ENCODE data around the gene LRP1B.
"Not testable (repeated sequence)": the region's sequence is repeated elsewhere in the genome, so short reads cannot be mapped to it uniquely, and the experiment has no call there.

DNA sequence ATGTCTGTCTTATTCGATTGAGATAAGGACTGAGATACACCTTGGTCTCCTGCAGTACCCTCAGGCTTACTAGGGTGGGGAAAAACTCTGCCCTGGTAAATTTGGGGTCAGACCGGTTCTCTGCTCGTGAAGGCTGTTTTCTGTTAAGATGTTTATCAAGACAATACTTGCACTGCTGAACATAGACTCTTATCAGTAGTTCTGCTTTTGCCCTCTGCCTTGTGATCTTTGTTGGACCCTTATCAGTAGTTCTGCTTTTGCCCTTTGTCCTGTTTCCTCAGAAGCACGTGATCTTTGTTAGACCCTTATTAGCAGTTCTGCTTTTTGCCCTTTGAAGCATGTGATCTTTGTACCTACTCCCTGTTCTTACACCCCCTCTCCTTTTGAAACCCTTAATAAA, 1715.8 kb downstream of the LRP1B start:
- TF ChIP-seq, protein P1, sequence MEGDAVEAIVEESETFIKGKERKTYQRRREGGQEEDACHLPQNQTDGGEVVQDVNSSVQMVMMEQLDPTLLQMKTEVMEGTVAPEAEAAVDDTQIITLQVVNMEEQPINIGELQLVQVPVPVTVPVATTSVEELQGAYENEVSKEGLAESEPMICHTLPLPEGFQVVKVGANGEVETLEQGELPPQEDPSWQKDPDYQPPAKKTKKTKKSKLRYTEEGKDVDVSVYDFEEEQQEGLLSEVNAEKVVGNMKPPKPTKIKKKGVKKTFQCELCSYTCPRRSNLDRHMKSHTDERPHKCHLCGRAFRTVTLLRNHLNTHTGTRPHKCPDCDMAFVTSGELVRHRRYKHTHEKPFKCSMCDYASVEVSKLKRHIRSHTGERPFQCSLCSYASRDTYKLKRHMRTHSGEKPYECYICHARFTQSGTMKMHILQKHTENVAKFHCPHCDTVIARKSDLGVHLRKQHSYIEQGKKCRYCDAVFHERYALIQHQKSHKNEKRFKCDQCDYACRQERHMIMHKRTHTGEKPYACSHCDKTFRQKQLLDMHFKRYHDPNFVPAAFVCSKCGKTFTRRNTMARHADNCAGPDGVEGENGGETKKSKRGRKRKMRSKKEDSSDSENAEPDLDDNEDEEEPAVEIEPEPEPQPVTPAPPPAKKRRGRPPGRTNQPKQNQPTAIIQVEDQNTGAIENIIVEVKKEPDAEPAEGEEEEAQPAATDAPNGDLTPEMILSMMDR (IDR thresholded peaks at IDR 0.05): not testable (repeated sequence)
- not testable (repeated sequence) for TF ChIP-seq POLR2A (IDR thresholded peaks at IDR 0.05; ENCODE audit: low read depth); EP300 (IDR thresholded peaks at IDR 0.05)

Measured in esophagus muscularis mucosa (tissue), 4 donors.